Psoas muscle (tissue), 8 donors: Measurements from ENCODE around the gene RPP21. TPM values are rescaled to one million over a fixed set of nuclear protein-coding genes. Genes with fewer than 3 reads are reported as not detected.
"Not testable (repeated sequence)": the region's sequence is repeated elsewhere in the genome, so short reads cannot be mapped to it uniquely, and the experiment has no call there.

ENCODE experiments used
- ATAC-seq, 4 donors: fragments of 200-7000 bp; cut with Tn5 transposase; one replicate each; pipeline ENCODE4 v1.9.1; 2020; ENCODE audit warnings: moderate library complexity in 3 of 4, mild to moderate bottlenecking in 2 of 4
- DNase-seq, 2 donors: peaks; one replicate each; pipeline ENCODE4 v3.0.0-alpha.2; 2020
- H3K27ac ChIP-seq: fragments of 200-600 bp; one replicate; pipeline ENCODE4 v1.8.0; 2022
- H3K27me3 ChIP-seq, 3 donors: fragments of 200-600 bp in 1 of 3; one replicate each; pipeline versions ENCODE4 v1.6.1 to v1.8.0; 2013 to 2022; ENCODE audit warnings: low read length in 2 of 3, mild to moderate bottlenecking in 2 of 3, moderate library complexity in 1 of 3; ENCODE audit not compliant: insufficient read depth in 3 of 3
- H3K36me3 ChIP-seq, 2 donors: fragments of 200-600 bp in 1 of 2; one replicate each; pipeline versions ENCODE4 v1.6.1 to v1.8.0; 2013 to 2022; ENCODE audit warnings: low read depth in 1 of 2, mild to moderate bottlenecking in 1 of 2, moderate library complexity in 1 of 2; ENCODE audit not compliant: insufficient read depth in 1 of 2
- H3K4me1 ChIP-seq: fragments of 200-600 bp; one replicate; pipeline ENCODE4 v1.8.0; 2022
- H3K4me3 ChIP-seq: fragments of 200-600 bp; one replicate; pipeline ENCODE4 v1.8.0; 2022; ENCODE audit warnings: mild to moderate bottlenecking
- H3K9me3 ChIP-seq: fragments of 200-600 bp; one replicate; pipeline ENCODE4 v1.8.0; 2022
- WGBS, 3 donors: extraction: QIAGEN DNeasy Blood & Tissue Kit; methylation state at CpG; one replicate each; pipeline versions ENCODE4 v1.1.6 to v1.1.7; 2013; 5-methylcytosine and 5-hydroxymethylcytosine counted together
- intact Hi-C, 2 donors: fragments of 100-400 bp; cut with DNase I; formaldehyde crosslinking; loops; one replicate each; pipeline versions ENCODE4 v1.11.0 to v1.14.2; 2022
- polyA plus RNA-seq, 3 donors: library from polyadenylated mRNA; stranded (reverse); fragments of 200-250 nt; gene quantifications; one replicate each; pipeline ENCODE4 v1.2.3, GENCODE V29; 2013
- total RNA-seq, 4 donors: library from RNA; stranded (reverse); fragmentation: NEBNext Ultra II Directional in 2 of 4; extraction: Animal tissue kit (Norgen Biotek cat#: 25700) in 2 of 4; gene quantifications; one replicate each; pipeline versions ENCODE4 v1.2.1 to v1.2.4, GENCODE V29; 2021 to 2023
- TF ChIP-seq, protein P1 (sequence below): fragments of 200-600 bp; IDR thresholded peaks from one replicate; pipeline ENCODE4 v1.8.0; 2022; ENCODE audit warnings: antibody characterized with exemption
- donor health status: healthy with polysubstance abuse.
- donor health status: DM: no; HTN: no; CAD: no; lungs with moderate emphysema.
- donor health status: Bipolar disorder and iron deficiency.
- donor health status: healthy.
- donor health status: DM: yes; HTN: yes; CAD: no.
- donor health status: DM: no; HTN: no; CAD: no.
- donor health status: DM: no; HTN: no; CAD: no.
- donor health status: DM: yes; HTN: yes; CAD: no.

The RPP21 gene
- total and polyA plus RNA-seq, 7 donors = 28.9 to 120 (median 44.2) TPM

DNA sequence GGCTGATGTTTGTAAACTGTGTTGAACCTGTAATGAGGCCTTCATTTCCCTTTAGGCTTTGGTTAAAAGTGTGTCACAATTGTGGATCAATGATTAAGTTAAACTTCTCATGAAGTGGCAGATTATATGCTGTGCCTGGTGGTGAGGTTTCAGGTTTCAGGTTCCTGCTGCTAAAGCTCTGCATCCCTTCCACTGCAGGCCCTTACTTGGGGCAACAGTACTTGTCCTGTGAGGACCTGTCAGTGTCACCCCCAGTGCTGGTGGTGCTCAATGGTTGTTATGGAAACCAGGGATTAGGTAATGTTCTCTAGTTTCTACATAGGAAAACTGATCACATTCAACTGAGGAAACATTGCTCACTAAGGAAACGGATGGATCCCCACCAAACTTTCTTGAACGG lies 18.5 kb downstream of the RPP21 start:
- Histone ChIP-seq H3K9me3 (peaks cover 9% of the 10 kb centered on the region), H3K4me1 (no peaks in the 10 kb centered on the region), H3K4me3 (no peak overlapping the region), H3K27ac (no peak overlapping the region), H3K36me3 (no peaks in the 10 kb centered on the region), H3K27me3 (peaks cover 4 to 51% (median 11%) of the 10 kb centered on the region in 3 donors)
- no peak for DNase-seq
- TF ChIP-seq, protein P1, sequence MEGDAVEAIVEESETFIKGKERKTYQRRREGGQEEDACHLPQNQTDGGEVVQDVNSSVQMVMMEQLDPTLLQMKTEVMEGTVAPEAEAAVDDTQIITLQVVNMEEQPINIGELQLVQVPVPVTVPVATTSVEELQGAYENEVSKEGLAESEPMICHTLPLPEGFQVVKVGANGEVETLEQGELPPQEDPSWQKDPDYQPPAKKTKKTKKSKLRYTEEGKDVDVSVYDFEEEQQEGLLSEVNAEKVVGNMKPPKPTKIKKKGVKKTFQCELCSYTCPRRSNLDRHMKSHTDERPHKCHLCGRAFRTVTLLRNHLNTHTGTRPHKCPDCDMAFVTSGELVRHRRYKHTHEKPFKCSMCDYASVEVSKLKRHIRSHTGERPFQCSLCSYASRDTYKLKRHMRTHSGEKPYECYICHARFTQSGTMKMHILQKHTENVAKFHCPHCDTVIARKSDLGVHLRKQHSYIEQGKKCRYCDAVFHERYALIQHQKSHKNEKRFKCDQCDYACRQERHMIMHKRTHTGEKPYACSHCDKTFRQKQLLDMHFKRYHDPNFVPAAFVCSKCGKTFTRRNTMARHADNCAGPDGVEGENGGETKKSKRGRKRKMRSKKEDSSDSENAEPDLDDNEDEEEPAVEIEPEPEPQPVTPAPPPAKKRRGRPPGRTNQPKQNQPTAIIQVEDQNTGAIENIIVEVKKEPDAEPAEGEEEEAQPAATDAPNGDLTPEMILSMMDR = no peak
- intact Hi-C loops = no loop called here
- WGBS, 3 donors = 49 to 54% (median 49%) methylated on average over 2 of the region's 2 CpGs
- no peak for ATAC-seq

DNA sequence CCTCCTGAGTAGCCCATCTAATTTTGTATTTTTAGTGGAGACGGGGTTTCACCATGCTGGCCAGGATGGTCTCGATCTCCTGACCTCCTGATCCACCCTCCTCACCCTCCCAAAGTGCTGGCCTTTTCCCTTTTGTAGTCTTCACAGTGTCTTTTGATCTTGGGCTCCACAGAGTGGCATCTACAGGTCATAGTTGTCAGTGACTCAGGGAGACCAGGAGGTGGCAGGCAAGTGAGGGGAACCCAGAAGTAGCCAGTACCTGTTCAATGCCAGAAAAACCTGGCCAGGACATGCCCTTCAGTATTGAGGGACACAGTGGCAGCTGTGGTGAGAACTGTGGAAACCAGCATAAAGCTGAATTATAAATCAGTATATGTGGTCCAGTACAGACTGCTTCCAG lies 19.6 kb downstream of the RPP21 start:
- DNase-seq (no peak), ATAC-seq (no peak)
- Histone ChIP-seq H3K4me3 (no peak overlapping the region), H3K36me3 (no peaks in the 10 kb centered on the region), H3K27ac (no peak overlapping the region), H3K27me3 (peaks cover 0 to 43% (median 11%) of the 10 kb centered on the region in 3 donors), H3K4me1 (no peaks in the 10 kb centered on the region), H3K9me3 (peaks cover 11% of the 10 kb centered on the region)
- intact Hi-C loops = no loop called here
- TF ChIP-seq, protein P1 = no peak
- 70 to 82% (median 70%) methylated on average over 2 of the region's 2 CpGs for WGBS, 3 donors

DNA sequence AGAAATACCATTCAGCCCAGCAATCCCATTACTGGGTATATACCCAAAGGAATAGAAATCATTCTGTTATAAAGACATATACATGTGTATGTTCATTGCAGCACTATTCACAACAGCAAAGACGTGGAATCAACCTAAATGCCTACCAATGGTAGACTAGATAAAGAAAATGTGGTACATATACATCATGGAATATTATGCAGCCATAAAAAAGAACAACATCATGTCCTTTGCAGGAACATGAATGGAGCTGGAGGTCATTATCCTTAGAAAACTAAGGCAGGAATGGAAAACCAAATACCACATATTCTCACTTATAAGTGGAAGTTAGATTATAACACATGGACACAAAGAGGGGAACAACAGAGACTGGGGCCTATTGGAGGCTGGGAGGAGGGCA lies 24.3 kb downstream of the RPP21 start:
- H3K4me3 ChIP-seq, H3K9me3 ChIP-seq, ATAC-seq, intact Hi-C loops, H3K4me1 ChIP-seq, DNase-seq, H3K27ac ChIP-seq, H3K36me3 ChIP-seq: not testable (repeated sequence)
- peaks cover 0 to 11% (median 4%) of the 10 kb centered on the region in 3 donors for H3K27me3 ChIP-seq
- WGBS, 3 donors = 14 to 27% (median 26%) methylated on average over 1 of the region's 1 CpG

DNA sequence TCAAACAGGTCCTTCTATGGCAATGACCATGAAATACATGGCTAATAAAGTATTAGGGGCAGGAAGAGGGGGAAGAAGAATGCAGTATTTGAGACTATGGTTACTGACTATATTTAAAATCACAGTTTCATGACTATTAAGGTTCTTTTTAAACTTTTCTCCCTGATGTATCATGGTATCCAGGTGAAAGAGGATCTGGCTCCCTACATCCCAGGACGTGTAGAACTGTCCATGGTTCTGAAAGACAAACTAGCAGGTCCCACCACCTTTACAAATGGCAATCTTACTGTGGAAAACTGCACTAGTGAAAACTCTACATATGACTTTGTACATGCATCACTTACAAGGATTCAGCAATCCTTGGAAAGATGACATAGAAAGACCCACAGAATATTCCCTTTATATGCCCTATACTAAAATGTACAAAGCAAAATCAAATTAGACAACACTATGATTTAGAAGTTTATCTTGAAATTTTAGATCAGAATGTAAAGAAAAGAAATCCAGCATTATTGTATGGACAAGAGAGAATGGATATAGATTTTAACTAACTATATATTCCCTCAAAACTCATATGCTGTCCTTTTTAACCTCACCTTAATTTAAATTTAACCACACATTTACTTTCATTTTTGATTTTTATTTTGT lies 33.5 kb downstream of the RPP21 start:
- Histone ChIP-seq H3K9me3 (no peaks in the 10 kb centered on the region), H3K27ac (no peak overlapping the region), H3K4me3 (no peak overlapping the region), H3K36me3 (no peaks in the 10 kb centered on the region), H3K27me3 (peaks cover 0 to 18% (median 3%) of the 10 kb centered on the region in 3 donors), H3K4me1 (no peaks in the 10 kb centered on the region)
- DNase-seq = no peak
- TF ChIP-seq, protein P1 = no peak
- intact Hi-C loops = no loop called here
- ATAC-seq = no peak
- WGBS, 3 donors = 0 to 7% (median 3%) methylated on average over 1 of the region's 1 CpG

DNA sequence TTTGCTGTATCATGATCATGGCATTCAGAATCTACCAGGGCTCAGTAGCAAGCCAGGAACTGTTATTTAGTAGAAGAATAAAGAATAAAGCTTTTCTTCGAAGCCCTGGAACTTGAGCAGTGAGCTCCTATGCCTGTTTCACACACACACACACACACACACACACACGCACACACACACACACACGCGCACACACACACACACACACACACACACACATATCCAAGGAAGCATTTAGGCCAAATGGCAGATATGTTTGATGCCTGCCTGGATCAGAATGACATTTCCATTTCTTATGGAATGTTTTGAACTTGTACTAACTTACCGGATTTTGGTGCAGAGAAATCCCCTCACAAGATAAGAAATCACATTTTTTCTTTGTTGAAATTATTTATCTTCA lies 35.5 kb downstream of the RPP21 start:
- Histone ChIP-seq H3K4me1 (no peaks in the 10 kb centered on the region), H3K36me3 (no peaks in the 10 kb centered on the region), H3K27me3 (peaks cover 0 to 23% (median 3%) of the 10 kb centered on the region in 3 donors), H3K27ac (no peak overlapping the region), H3K9me3 (no peaks in the 10 kb centered on the region), H3K4me3 (no peak overlapping the region)
- no peak for DNase-seq
- no peak for ATAC-seq
- 48 to 70% (median 62%) methylated on average over 5 of the region's 5 CpGs for WGBS, 3 donors
- intact Hi-C loops = no loop called here
- TF ChIP-seq, protein P1 = no peak
